ENCODE results near the gene CTXN1.

The CTXN1 gene

DNA sequence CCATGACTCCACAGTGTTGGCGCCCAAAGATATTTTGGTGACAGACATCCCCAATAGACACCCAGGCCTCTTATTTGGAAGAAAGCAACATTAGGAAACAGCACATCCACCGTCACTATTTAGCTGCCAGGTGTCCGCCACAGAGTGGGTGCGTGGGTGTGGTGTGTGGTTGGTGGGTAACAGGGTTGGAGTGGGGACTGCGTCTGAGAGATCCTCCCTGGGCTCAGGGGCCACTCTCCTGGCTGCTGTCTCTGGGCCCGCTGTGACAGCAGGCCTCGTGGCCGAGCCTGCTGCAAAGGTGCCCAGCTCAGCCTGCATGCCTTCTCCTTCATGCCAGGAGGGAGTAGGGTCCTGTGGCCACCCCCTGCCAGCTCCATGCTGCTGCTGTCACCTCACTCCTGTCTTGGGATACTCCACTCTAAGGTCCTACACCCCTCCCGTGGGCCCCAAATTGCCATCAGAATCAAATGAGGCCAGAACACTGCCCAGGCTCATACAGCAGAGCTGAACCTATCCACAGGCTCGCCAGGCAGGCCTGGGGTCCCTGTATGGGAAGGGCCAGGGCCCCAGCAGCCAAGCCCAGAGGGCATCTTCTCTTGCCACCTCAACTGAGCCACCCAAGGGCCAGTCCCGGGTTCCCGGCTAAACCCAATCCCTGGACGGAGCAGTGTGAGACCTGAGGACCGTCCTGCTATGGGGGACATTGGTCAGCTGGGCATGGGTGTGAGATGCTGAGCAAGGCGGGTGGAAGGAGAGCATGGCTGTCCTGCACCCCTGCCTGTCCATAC lies 42.3 kb upstream of the CTXN1 start:
- H3K79me2 ChIP-seq (ENCODE audit: low read length), result no peaks in the 10 kb centered on the region
- no peaks in the 10 kb centered on the region for H4K20me1 ChIP-seq (ENCODE audit: insufficient read depth, low read length)
- H3K9me3 ChIP-seq (ENCODE audit: insufficient read depth, low read length), result no peaks in the 10 kb centered on the region
- H3K36me3 ChIP-seq (replicated peaks; ENCODE audit: low read depth, low read length), result peaks cover 58% of the 10 kb centered on the region
- H3K4me3 ChIP-seq (ENCODE audit: low read length), result no peak overlapping the region
- TF ChIP-seq, protein P1, sequence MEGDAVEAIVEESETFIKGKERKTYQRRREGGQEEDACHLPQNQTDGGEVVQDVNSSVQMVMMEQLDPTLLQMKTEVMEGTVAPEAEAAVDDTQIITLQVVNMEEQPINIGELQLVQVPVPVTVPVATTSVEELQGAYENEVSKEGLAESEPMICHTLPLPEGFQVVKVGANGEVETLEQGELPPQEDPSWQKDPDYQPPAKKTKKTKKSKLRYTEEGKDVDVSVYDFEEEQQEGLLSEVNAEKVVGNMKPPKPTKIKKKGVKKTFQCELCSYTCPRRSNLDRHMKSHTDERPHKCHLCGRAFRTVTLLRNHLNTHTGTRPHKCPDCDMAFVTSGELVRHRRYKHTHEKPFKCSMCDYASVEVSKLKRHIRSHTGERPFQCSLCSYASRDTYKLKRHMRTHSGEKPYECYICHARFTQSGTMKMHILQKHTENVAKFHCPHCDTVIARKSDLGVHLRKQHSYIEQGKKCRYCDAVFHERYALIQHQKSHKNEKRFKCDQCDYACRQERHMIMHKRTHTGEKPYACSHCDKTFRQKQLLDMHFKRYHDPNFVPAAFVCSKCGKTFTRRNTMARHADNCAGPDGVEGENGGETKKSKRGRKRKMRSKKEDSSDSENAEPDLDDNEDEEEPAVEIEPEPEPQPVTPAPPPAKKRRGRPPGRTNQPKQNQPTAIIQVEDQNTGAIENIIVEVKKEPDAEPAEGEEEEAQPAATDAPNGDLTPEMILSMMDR (IDR thresholded peaks at IDR 0.05; ENCODE audit: low read depth, low read length), result no peak
- no peak for TF ChIP-seq EZH2phosphoT487 (IDR thresholded peaks at IDR 0.05; ENCODE audit: low read depth)
- no peaks in the 10 kb centered on the region for H3K27me3 ChIP-seq (ENCODE audit: low read depth, low read length)
- H3K4me2 ChIP-seq (ENCODE audit: low read length), result no peak overlapping the region
- no peak overlapping the region for H3K9ac ChIP-seq (ENCODE audit: low read length)
- H2AFZ ChIP-seq (ENCODE audit: low read depth, low read length), result no peak overlapping the region
- no peaks in the 10 kb centered on the region for H3K4me1 ChIP-seq (ENCODE audit: low read length)
- no peak overlapping the region for H3K27ac ChIP-seq (ENCODE audit: low read length)

DNA sequence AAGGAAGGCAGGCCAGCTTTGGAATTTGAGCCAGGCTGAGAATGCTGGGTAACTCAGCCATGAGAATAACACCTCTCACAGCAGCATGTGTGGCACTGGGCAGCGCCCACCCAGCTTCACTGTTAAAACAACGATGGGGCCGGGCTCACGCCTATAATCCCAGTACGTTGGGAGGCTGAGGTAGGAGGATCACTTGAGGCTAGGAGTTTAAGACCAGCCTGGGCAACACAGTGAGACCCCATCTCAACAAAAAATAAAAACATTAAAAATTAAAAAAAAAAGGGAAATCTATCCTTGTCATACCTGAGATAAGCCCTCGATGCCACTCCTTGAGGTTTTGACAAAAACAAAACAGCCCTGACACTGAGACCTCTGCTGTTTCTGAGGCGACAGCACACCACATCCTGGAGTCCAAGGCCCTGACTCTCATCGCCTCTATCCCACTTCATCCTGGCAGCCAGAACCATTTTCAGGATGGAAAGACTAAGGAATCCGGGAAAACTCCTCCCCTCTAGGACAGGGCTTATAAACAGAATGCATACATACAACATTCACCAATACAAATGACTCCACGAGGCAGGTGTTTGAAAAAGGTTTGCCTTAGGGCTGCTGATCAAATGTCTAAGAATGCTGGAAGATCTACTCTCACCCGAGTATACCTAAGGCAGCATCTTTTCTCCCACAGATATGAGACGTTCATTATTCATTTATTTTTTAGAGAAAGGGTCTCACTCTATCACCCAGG lies 40.2 kb upstream of the CTXN1 start:
- no peaks in the 10 kb centered on the region for H3K27me3 ChIP-seq (ENCODE audit: low read depth, low read length)
- H3K9me3 ChIP-seq (ENCODE audit: insufficient read depth, low read length), result no peaks in the 10 kb centered on the region
- no peak overlapping the region for H3K4me3 ChIP-seq (ENCODE audit: low read length)
- no peaks in the 10 kb centered on the region for H4K20me1 ChIP-seq (ENCODE audit: insufficient read depth, low read length)
- no peak overlapping the region for H2AFZ ChIP-seq (ENCODE audit: low read depth, low read length)
- no peaks in the 10 kb centered on the region for H3K79me2 ChIP-seq (ENCODE audit: low read length)
- H3K36me3 ChIP-seq (replicated peaks; ENCODE audit: low read depth, low read length), result peaks cover 70% of the 10 kb centered on the region
- H3K4me1 ChIP-seq (ENCODE audit: low read length), result no peaks in the 10 kb centered on the region
- H3K9ac ChIP-seq (ENCODE audit: low read length), result no peak overlapping the region
- H3K4me2 ChIP-seq (ENCODE audit: low read length), result no peak overlapping the region
- H3K27ac ChIP-seq (ENCODE audit: low read length), result no peak overlapping the region
- TF ChIP-seq, protein P1 (IDR thresholded peaks at IDR 0.05; ENCODE audit: low read depth, low read length), result no peak
- TF ChIP-seq EZH2phosphoT487 (IDR thresholded peaks at IDR 0.05; ENCODE audit: low read depth), result no peak

DNA sequence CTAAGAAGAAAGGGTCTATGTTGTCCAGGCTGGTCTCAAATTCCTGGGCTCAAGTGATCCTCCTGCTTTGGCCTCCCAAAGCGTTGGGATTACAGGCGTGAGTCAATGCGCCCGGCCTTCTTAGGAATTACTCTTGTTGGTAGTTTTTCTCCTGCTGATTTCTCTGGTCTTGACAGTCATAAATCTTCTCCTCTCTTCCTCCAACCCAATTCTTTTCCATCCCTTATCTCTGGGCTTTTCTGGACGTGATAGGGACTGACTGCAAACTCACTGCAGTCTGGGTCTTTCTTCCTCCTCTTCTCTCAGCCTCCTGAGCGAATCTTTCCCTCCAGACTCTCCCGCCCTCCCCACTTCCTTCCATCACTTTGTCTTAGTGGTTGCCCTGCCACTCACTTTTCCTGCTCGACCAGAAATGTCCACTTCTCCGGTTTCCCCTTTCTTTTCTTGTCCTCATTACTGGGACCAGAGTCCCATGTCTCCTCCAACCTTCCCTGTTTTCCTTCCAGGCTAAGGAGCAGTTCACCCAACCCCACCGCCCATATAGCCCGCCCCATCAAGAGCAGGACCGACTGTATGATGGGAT lies 39.4 kb upstream of the CTXN1 start:
- TF ChIP-seq, protein P1 (IDR thresholded peaks at IDR 0.05; ENCODE audit: low read depth, low read length), result no peak
- no peak for TF ChIP-seq EZH2phosphoT487 (IDR thresholded peaks at IDR 0.05; ENCODE audit: low read depth)
- H2AFZ ChIP-seq (ENCODE audit: low read depth, low read length), result no peak overlapping the region
- no peaks in the 10 kb centered on the region for H4K20me1 ChIP-seq (ENCODE audit: insufficient read depth, low read length)
- no peak overlapping the region for H3K27ac ChIP-seq (ENCODE audit: low read length)
- no peak overlapping the region for H3K4me2 ChIP-seq (ENCODE audit: low read length)
- no peak overlapping the region for H3K4me3 ChIP-seq (ENCODE audit: low read length)
- no peaks in the 10 kb centered on the region for H3K4me1 ChIP-seq (ENCODE audit: low read length)
- no peaks in the 10 kb centered on the region for H3K9me3 ChIP-seq (ENCODE audit: insufficient read depth, low read length)
- H3K27me3 ChIP-seq (ENCODE audit: low read depth, low read length), result no peaks in the 10 kb centered on the region
- peaks cover 78% of the 10 kb centered on the region for H3K36me3 ChIP-seq (replicated peaks; ENCODE audit: low read depth, low read length)
- H3K79me2 ChIP-seq (ENCODE audit: low read length), result no peaks in the 10 kb centered on the region
- no peak overlapping the region for H3K9ac ChIP-seq (ENCODE audit: low read length)

DNA sequence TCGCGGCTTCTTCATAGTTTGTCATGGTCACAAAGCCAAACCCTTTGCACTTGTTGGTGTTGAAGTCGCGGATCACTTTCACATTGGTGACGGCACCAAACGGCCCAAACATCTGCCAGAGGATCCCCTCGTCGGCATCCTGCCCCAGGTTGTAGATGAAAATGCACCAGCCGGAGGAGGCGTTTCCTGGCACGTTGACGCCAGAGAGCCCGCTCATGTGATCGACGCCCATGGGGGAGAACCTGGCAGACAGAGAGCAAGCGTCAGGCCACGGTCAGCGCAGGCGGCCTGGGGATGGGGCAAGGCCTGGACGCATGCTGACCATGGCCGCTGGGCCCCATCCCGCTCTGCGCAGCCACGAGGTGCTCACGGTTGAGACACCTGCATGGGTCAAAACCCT lies 37.6 kb upstream of the CTXN1 start:
- no peak overlapping the region for H3K9ac ChIP-seq (ENCODE audit: low read length)
- no peaks in the 10 kb centered on the region for H3K9me3 ChIP-seq (ENCODE audit: insufficient read depth, low read length)
- H3K79me2 ChIP-seq (ENCODE audit: low read length), result no peaks in the 10 kb centered on the region
- H3K4me3 ChIP-seq (ENCODE audit: low read length), result no peak overlapping the region
- H3K4me2 ChIP-seq (ENCODE audit: low read length), result no peak overlapping the region
- no peaks in the 10 kb centered on the region for H3K27me3 ChIP-seq (ENCODE audit: low read depth, low read length)
- H3K27ac ChIP-seq (ENCODE audit: low read length), result no peak overlapping the region
- peaks cover 73% of the 10 kb centered on the region for H3K36me3 ChIP-seq (replicated peaks; ENCODE audit: low read depth, low read length)
- H4K20me1 ChIP-seq (ENCODE audit: insufficient read depth, low read length), result no peaks in the 10 kb centered on the region
- TF ChIP-seq, protein P1 (IDR thresholded peaks at IDR 0.05; ENCODE audit: low read depth, low read length), result no peak
- no peak for TF ChIP-seq EZH2phosphoT487 (IDR thresholded peaks at IDR 0.05; ENCODE audit: low read depth)
- no peaks in the 10 kb centered on the region for H3K4me1 ChIP-seq (ENCODE audit: low read length)
- no peak overlapping the region for H2AFZ ChIP-seq (ENCODE audit: low read depth, low read length)

All from OCI-LY3 (cell line).